ENCODE measurements around the gene DCHS1.

The DCHS1 gene

GRCh38 chr11:6614446-6614845 lies 41.2 kb downstream of the DCHS1 start:
- Histone ChIP-seq H3K27ac (peak overlapping the region; percentile 34 to 98), H3K36me3 (peaks cover 28 to 51% (median 33%) of the 10 kb centered on the region in 3 donors), H3K4me3 (no peak overlapping the region), H3K9me3 (no peaks in the 10 kb centered on the region), H3K27me3 (no peaks in the 10 kb centered on the region), H3K4me1 (peaks cover 0 to 53% (median 38%) of the 10 kb centered on the region in 4 donors)
- TF ChIP-seq CTCF (IDR thresholded peaks at IDR 0.05) = no peak
- DNase-seq = no peak
- intact Hi-C loops (cut with DNase I; ENCODE audit: low total_unique reads) = loop anchor here (5.0 kb wide), 1 partner anchor 43 kb away; the partner anchor contains the start of gene DCHS1

GRCh38 chr11:6613496-6613895 lies 42.1 kb downstream of the DCHS1 start:
- Histone ChIP-seq H3K4me3 (peak overlapping the region in 1 of 2 donors; percentile 82), H3K9me3 (no peaks in the 10 kb centered on the region), H3K27ac (peak overlapping the region; percentile 95 to 98), H3K27me3 (no peaks in the 10 kb centered on the region), H3K36me3 (peaks cover 38 to 61% (median 43%) of the 10 kb centered on the region in 3 donors), H3K4me1 (peaks cover 0 to 60% (median 45%) of the 10 kb centered on the region in 4 donors)
- intact Hi-C loops (cut with DNase I; ENCODE audit: low total_unique reads) = loop anchor here (5.0 kb wide), 1 partner anchor 44 kb away; the partner anchor contains the start of gene DCHS1
- TF ChIP-seq CTCF (IDR thresholded peaks at IDR 0.05) = no peak
- DNase-seq = no peak

GRCh38 chr11:6612213-6613041 lies 43.2 kb downstream of the DCHS1 start, which contains the start of gene TAF10:
TSS of gene TAF10 (minus strand) at chr11:6612216. CDS start at chr11:6612189, 27 bp downstream.
- peak; percentile 99 for DNase-seq
- Histone ChIP-seq H3K4me1 (peaks cover 0 to 60% (median 45%) of the 10 kb centered on the region in 4 donors), H3K27ac (peak within 1 kb of the TSS; percentile 95 to 98), H3K9me3 (no peaks in the 10 kb centered on the region), H3K27me3 (no peaks in the 10 kb centered on the region), H3K4me3 (peak within 1 kb of the TSS; percentile 82 to 89), H3K36me3 (peaks cover 49 to 68% (median 51%) of the 10 kb centered on the region in 3 donors)
- TF ChIP-seq CTCF (IDR thresholded peaks at IDR 0.05) = peak; percentile 27 to 42
- intact Hi-C loops (cut with DNase I; ENCODE audit: low total_unique reads) = loop anchor here (5.0 kb wide), 1 partner anchor 45 kb away; the partner anchor contains the start of gene DCHS1

GRCh38 chr11:6611963-6612212 lies 43.7 kb downstream of the DCHS1 start:
- peak overlapping the region; percentile 82 to 89 for H3K4me3 ChIP-seq
- H3K36me3 ChIP-seq = peaks cover 50 to 66% (median 51%) of the 10 kb centered on the region in 3 donors
- H3K4me1 ChIP-seq = peaks cover 0 to 60% (median 46%) of the 10 kb centered on the region in 4 donors
- no peaks in the 10 kb centered on the region for H3K27me3 ChIP-seq
- intact Hi-C loops (cut with DNase I; ENCODE audit: low total_unique reads) = loop anchor here (5.0 kb wide), 1 partner anchor 45 kb away; the partner anchor contains the start of gene DCHS1
- H3K27ac ChIP-seq = peak overlapping the region; percentile 95 to 98
- DNase-seq = no peak
- H3K9me3 ChIP-seq = no peaks in the 10 kb centered on the region
- no peak for TF ChIP-seq CTCF (IDR thresholded peaks at IDR 0.05)

GRCh38 chr11:6611092-6611962 lies 44.3 kb downstream of the DCHS1 start:
- intact Hi-C loops (cut with DNase I; ENCODE audit: low total_unique reads) = loop anchor here (5.0 kb wide), 1 partner anchor 46 kb away; the partner anchor contains the start of gene DCHS1
- peaks cover under 1 to 65% (median 52%) of the 10 kb centered on the region in 4 donors for H3K4me1 ChIP-seq
- peaks cover 50 to 60% (median 51%) of the 10 kb centered on the region in 3 donors for H3K36me3 ChIP-seq
- peak; percentile 44 to 81 for DNase-seq
- no peaks in the 10 kb centered on the region for H3K27me3 ChIP-seq
- no peaks in the 10 kb centered on the region for H3K9me3 ChIP-seq
- no peak for TF ChIP-seq CTCF (IDR thresholded peaks at IDR 0.05)
- peak overlapping the region; percentile 82 to 89 for H3K4me3 ChIP-seq
- peak overlapping the region; percentile 95 to 98 for H3K27ac ChIP-seq

All from tibial artery (tissue), 4 donors.